Fibroblast of lung (primary cell): ENCODE measurements around the gene INSIG1. TPM values are rescaled to one million over a fixed set of nuclear protein-coding genes. Genes with fewer than 3 reads are reported as not detected.

ENCODE experiments used
- DNase-seq, 2 donors: peaks; one replicate each; pipeline versions ENCODE4 v3.0.0 to v3.0.0-alpha.2; 2010; ENCODE audit warnings: low read depth in 2 of 2
- H2AFZ ChIP-seq: 2 replicates; pipeline ENCODE4 v1.5.1; 2012; ENCODE audit warnings: low read length, control low read depth, inconsistent platforms
- H3K27ac ChIP-seq: 2 replicates; pipeline ENCODE4 v1.5.1; 2011; ENCODE audit warnings: low read length, control low read depth; ENCODE audit not compliant: insufficient read depth
- H3K27me3 ChIP-seq: 2 replicates; pipeline ENCODE4 v1.5.1; 2011; ENCODE audit warnings: mild to moderate bottlenecking, low read length; ENCODE audit not compliant: control insufficient read depth, insufficient read depth
- H3K36me3 ChIP-seq: 2 replicates; pipeline ENCODE4 v1.5.1; 2011; ENCODE audit warnings: low read length; ENCODE audit not compliant: control insufficient read depth, insufficient read depth
- H3K4me1 ChIP-seq: 2 replicates; pipeline ENCODE4 v1.5.1; 2011; ENCODE audit warnings: low read length; ENCODE audit not compliant: control insufficient read depth, insufficient read depth; ENCODE audit errors: extremely low read depth
- H3K4me2 ChIP-seq: 2 replicates; pipeline ENCODE4 v1.5.1; 2011; ENCODE audit warnings: low read length, control low read depth; ENCODE audit not compliant: insufficient read depth; ENCODE audit errors: extremely low read depth
- H3K4me3 ChIP-seq, 4 experiments: fragments of 200-600 bp in 1 of 4; sonication (generic) in 1 of 4; replicated peaks in 1 of 4; 2 replicates each; pipeline ENCODE4 v1.5.1; 2011 to 2016; ENCODE audit warnings: low read length in 4 of 4, low read depth in 3 of 4, mild to moderate bottlenecking in 3 of 4, control low read depth in 2 of 4, inconsistent platforms in 1 of 4, mixed read lengths in 1 of 4; ENCODE audit not compliant: insufficient read depth in 1 of 4; ENCODE audit errors: control extremely low read depth in 1 of 4
- H3K79me2 ChIP-seq: 2 replicates; pipeline ENCODE4 v1.5.1; 2012; ENCODE audit warnings: mild to moderate bottlenecking, low read length, inconsistent platforms; ENCODE audit not compliant: control insufficient read depth, insufficient read depth
- H3K9ac ChIP-seq: 2 replicates; pipeline ENCODE4 v1.5.1; 2011; ENCODE audit warnings: mild to moderate bottlenecking, low read length, control low read depth; ENCODE audit not compliant: insufficient read depth
- H3K9me3 ChIP-seq: 2 replicates; pipeline ENCODE4 v1.5.1; 2012; ENCODE audit warnings: low read depth, low read length; ENCODE audit not compliant: control insufficient read depth, insufficient read depth
- H4K20me1 ChIP-seq: 2 replicates; pipeline ENCODE4 v1.5.1; 2011; ENCODE audit warnings: low read length; ENCODE audit not compliant: control insufficient read depth, insufficient read depth; ENCODE audit errors: extremely low read depth
- CTCF ChIP-seq, 2 donors: IDR thresholded peaks in 1 of 2; conservative IDR thresholded peaks in 1 of 2; 1 replicate in 1 of 2; 2 replicates in 1 of 2; pipeline ENCODE4 v1.5.1; 2011 to 2012; ENCODE audit warnings: low read length in 2 of 2, control low read depth in 1 of 2, inconsistent platforms in 1 of 2, low read depth in 1 of 2, mild to moderate bottlenecking in 1 of 2
- EZH2 ChIP-seq: IDR thresholded peaks from 2 replicates; pipeline ENCODE4 v1.5.1; 2012; ENCODE audit warnings: low read length, control low read depth, mild to moderate bottlenecking; ENCODE audit errors: missing control alignments
- polyA plus RNA-seq, 2 donors: library from polyadenylated mRNA; depleted of rRNA in 1 of 2; stranded (reverse) in 1 of 2; unstranded in 1 of 2; fragments of >200 nt; gene quantifications; 2 replicates each; pipeline ENCODE4 v1.2.1, GENCODE V29; 2011 to 2012; ENCODE audit warnings: missing spikeins in 1 of 2
- total RNA-seq: library from RNA; depleted of rRNA; stranded (reverse); fragments of >200 nt; gene quantifications from 2 replicates; pipeline ENCODE4 v1.2.1, GENCODE V29; 2014

The INSIG1 gene
- total and polyA plus RNA-seq, 2 donors (not counting 1 experiment from before 2014, with no cell fraction given), result 216 to 353 TPM

GRCh38 chr7:155345490-155345889 lies 47.8 kb downstream of the INSIG1 start:
- TF ChIP-seq CTCF (conservative IDR thresholded peaks at IDR 0.05 in 1 of 2, IDR thresholded peaks at IDR 0.05 in 1 of 2; ENCODE audit: low read depth in 1 of 2, low read length in 2 of 2) (no peak), EZH2 (no peak)
- H3K36me3 ChIP-seq, result no peaks in the 10 kb centered on the region
- H3K27ac ChIP-seq, result no peak overlapping the region
- H3K79me2 ChIP-seq, result no peaks in the 10 kb centered on the region
- no peaks in the 10 kb centered on the region for H3K9me3 ChIP-seq
- no peaks in the 10 kb centered on the region for H3K4me1 ChIP-seq
- no peaks in the 10 kb centered on the region for H4K20me1 ChIP-seq
- H3K9ac ChIP-seq, result no peak overlapping the region
- H3K4me3 ChIP-seq, result no peak overlapping the region
- DNase-seq, result no peak
- H3K27me3 ChIP-seq, result no peaks in the 10 kb centered on the region
- no peak overlapping the region for H2AFZ ChIP-seq
- H3K4me2 ChIP-seq, result no peak overlapping the region

GRCh38 chr7:155346285-155346684 lies 48.6 kb downstream of the INSIG1 start:
- Histone ChIP-seq H3K27ac (no peak overlapping the region), H3K4me2 (no peak overlapping the region), H3K36me3 (no peaks in the 10 kb centered on the region), H2AFZ (no peak overlapping the region), H3K27me3 (no peaks in the 10 kb centered on the region), H3K9ac (no peak overlapping the region), H3K4me1 (no peaks in the 10 kb centered on the region), H3K4me3 (no peak overlapping the region), H3K79me2 (no peaks in the 10 kb centered on the region), H3K9me3 (no peaks in the 10 kb centered on the region), H4K20me1 (no peaks in the 10 kb centered on the region)
- TF ChIP-seq CTCF (conservative IDR thresholded peaks at IDR 0.05 in 1 of 2, IDR thresholded peaks at IDR 0.05 in 1 of 2; ENCODE audit: low read depth in 1 of 2, low read length in 2 of 2), result no peak
- TF ChIP-seq EZH2, result no peak
- no peak for DNase-seq

GRCh38 chr7:155348806-155349205 lies 51.1 kb downstream of the INSIG1 start:
- Histone ChIP-seq H2AFZ (no peak overlapping the region), H3K4me3 (no peak overlapping the region), H3K4me1 (no peaks in the 10 kb centered on the region), H4K20me1 (no peaks in the 10 kb centered on the region), H3K4me2 (no peak overlapping the region), H3K27ac (no peak overlapping the region), H3K9me3 (no peaks in the 10 kb centered on the region), H3K27me3 (no peaks in the 10 kb centered on the region), H3K79me2 (no peaks in the 10 kb centered on the region), H3K9ac (no peak overlapping the region), H3K36me3 (no peaks in the 10 kb centered on the region)
- TF ChIP-seq EZH2 (no peak), CTCF (conservative IDR thresholded peaks at IDR 0.05 in 1 of 2, IDR thresholded peaks at IDR 0.05 in 1 of 2; ENCODE audit: low read depth in 1 of 2, low read length in 2 of 2) (no peak)
- DNase-seq, result no peak
